Mucosa of descending colon (tissue), 3 donors: Measurements from ENCODE around the gene RFX2. TPM values are rescaled to one million over a fixed set of nuclear protein-coding genes. Genes with fewer than 3 reads are reported as not detected.
A peak's percentile ranks its signal among the peaks of the same experiment; 100 is the strongest.

ENCODE experiments used
- ATAC-seq: fragments of 200-7000 bp; cut with Tn5 transposase; one replicate; pipeline ENCODE4 v1.9.1; 2020; ENCODE audit warnings: mild to moderate bottlenecking, moderate library complexity
- DNase-seq, 3 donors: peaks; one replicate each; pipeline ENCODE4 v3.0.0-alpha.2; 2020
- H3K36me3 ChIP-seq: fragments of 200-600 bp; one replicate; pipeline ENCODE4 v1.8.0; 2021; ENCODE audit warnings: low read depth, mild to moderate bottlenecking
- H3K4me1 ChIP-seq: fragments of 200-600 bp; one replicate; pipeline ENCODE4 v1.8.0; 2021; ENCODE audit warnings: low read depth, mild to moderate bottlenecking
- H3K4me3 ChIP-seq: fragments of 200-600 bp; one replicate; pipeline ENCODE4 v1.8.0; 2021; ENCODE audit warnings: mild to moderate bottlenecking
- H3K9me3 ChIP-seq: fragments of 200-600 bp; one replicate; pipeline ENCODE4 v1.8.0; 2021; ENCODE audit warnings: mild to moderate bottlenecking
- intact Hi-C, 2 donors: fragments of 100-400 bp; cut with DNase I in 1 of 2; cut with micrococcal nuclease in 1 of 2; formaldehyde crosslinking; loops; one replicate each; pipeline versions ENCODE4 v1.11.0 to v1.11.1; 2022; cut with DNase I, micrococcal nuclease
- total RNA-seq, 3 donors: library from RNA; stranded (reverse); fragmentation: NEBNext Ultra II Directional in 2 of 3; extraction: Animal tissue kit (Norgen Biotek cat#: 25700) in 2 of 3; gene quantifications; one replicate each; pipeline versions ENCODE4 v1.2.1 to v1.2.4, GENCODE V29; 2021 to 2023
- TF ChIP-seq, protein P1 (sequence below): fragments of 200-600 bp; IDR thresholded peaks from one replicate; pipeline ENCODE4 v1.8.0; 2022; ENCODE audit warnings: antibody characterized with exemption, mild to moderate bottlenecking
- donor health status: DM: no; HTN: no; CAD: no; lungs with moderate emphysema.
- donor health status: DM: no; HTN: no; CAD: no.
- donor health status: DM: no; HTN: yes; CAD: no.

RFX2 gene
- total RNA-seq, 3 donors from 2014 or later = 5.6 to 14.6 (median 7.2) TPM

DNA sequence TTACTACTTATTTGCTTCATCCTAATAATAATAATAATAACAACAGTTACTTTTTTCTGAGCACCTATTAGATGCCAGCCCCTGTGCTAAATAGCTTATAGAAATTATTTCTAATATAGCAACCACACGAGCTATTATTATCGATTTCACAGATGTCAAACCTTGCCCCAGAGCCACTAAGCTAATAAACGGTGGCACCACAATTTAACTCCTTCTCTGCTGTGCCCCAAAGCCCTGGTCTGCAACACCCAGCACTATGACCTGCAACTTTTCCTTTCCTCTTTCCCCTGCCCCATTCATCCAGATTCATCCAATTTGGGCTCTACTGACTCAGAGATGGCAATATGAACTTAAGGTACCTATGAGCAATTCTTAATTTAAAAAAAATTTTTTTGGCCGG is 6.4 kb downstream of the RFX2 start:
- H3K36me3 ChIP-seq = no peaks in the 10 kb centered on the region
- peaks cover 6% of the 10 kb centered on the region for H3K4me1 ChIP-seq
- H3K9me3 ChIP-seq = no peaks in the 10 kb centered on the region
- TF ChIP-seq, protein P1, sequence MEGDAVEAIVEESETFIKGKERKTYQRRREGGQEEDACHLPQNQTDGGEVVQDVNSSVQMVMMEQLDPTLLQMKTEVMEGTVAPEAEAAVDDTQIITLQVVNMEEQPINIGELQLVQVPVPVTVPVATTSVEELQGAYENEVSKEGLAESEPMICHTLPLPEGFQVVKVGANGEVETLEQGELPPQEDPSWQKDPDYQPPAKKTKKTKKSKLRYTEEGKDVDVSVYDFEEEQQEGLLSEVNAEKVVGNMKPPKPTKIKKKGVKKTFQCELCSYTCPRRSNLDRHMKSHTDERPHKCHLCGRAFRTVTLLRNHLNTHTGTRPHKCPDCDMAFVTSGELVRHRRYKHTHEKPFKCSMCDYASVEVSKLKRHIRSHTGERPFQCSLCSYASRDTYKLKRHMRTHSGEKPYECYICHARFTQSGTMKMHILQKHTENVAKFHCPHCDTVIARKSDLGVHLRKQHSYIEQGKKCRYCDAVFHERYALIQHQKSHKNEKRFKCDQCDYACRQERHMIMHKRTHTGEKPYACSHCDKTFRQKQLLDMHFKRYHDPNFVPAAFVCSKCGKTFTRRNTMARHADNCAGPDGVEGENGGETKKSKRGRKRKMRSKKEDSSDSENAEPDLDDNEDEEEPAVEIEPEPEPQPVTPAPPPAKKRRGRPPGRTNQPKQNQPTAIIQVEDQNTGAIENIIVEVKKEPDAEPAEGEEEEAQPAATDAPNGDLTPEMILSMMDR = no peak
- intact Hi-C loops = no loop called here
- DNase-seq = no peak
- ATAC-seq = no peak
- H3K4me3 ChIP-seq = no peak overlapping the region

DNA sequence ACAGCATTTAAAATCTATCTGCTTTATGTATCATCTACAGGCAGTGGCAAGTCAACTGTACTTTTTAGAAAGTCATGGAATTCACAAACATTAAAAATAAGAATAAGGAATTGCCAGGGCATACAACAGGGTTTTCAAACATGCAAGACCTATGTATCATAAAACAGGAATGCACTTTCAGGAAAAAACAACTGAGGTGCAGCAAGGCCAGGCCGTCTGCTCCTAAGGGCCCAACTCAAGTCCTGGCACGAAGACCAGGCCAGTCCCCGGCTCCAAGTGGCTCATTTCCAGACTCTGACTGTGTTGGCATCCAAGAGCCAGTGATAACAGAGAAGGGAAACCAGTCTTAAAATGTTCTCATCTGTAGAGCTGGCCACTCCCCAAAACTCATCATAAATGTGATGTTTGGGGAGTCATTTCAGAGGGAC is 7.1 kb downstream of the RFX2 start:
- Histone ChIP-seq H3K36me3 (no peaks in the 10 kb centered on the region), H3K9me3 (no peaks in the 10 kb centered on the region), H3K4me1 (peaks cover 3% of the 10 kb centered on the region), H3K4me3 (no peak overlapping the region)
- TF ChIP-seq, protein P1 = no peak
- intact Hi-C loops = no loop called here
- peak in 1 of 3 donors; percentile 41 for DNase-seq
- ATAC-seq = peak; percentile 44

GRCh38 chr19:6101991-6102390 is 8.3 kb downstream of the RFX2 start:
- TF ChIP-seq, protein P1 = no peak
- Histone ChIP-seq H3K9me3 (no peaks in the 10 kb centered on the region), H3K4me1 (peaks cover under 1% of the 10 kb centered on the region), H3K4me3 (no peak overlapping the region), H3K36me3 (no peaks in the 10 kb centered on the region)
- no peak for ATAC-seq
- DNase-seq = no peak
- intact Hi-C loops = no loop called here

DNA sequence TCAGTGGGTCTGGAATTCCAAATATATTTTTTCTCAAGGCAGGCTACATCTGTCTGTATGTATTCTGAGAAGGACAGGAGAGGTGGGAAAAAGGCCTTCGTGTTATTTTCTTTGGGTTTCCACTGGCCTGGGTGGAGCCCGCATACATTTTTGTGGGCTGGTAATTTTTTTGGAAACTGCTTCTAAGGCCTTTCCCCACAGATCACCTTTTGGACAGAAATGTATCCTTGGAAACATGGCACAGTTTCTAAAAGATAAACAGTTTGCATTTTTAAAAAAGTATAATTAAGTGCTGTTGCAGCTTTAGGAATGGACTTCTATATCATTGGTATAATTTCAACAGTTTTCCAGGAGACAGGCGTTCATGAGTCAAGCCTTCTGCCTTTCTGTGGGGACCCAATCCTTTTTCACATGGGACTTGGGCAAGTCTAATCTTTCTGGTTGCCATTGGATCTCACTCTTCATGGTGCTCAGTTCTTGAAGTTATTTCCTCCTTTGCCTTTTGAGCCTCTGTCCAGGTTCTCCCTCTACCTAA is 8.9 kb downstream of the RFX2 start:
- no peak overlapping the region for H3K4me3 ChIP-seq
- H3K9me3 ChIP-seq = no peaks in the 10 kb centered on the region
- DNase-seq (no peak), ATAC-seq (no peak)
- TF ChIP-seq, protein P1 = no peak
- intact Hi-C loops = no loop called here
- H3K36me3 ChIP-seq = no peaks in the 10 kb centered on the region
- H3K4me1 ChIP-seq = no peaks in the 10 kb centered on the region

- Histone ChIP-seq H3K4me3 (no peak overlapping the region), H3K36me3 (no peaks in the 10 kb centered on the region), H3K9me3 (no peaks in the 10 kb centered on the region), H3K4me1 (no peaks in the 10 kb centered on the region)
- intact Hi-C loops = no loop called here
- DNase-seq = no peak
- peak; percentile 28 for ATAC-seq
- TF ChIP-seq, protein P1 = no peak
Observed at GRCh38 chr19:6100284-6100915, 9.9 kb downstream of the RFX2 start.
